ENCODE data around the gene C1QTNF4. TPM values are rescaled to one million over a fixed set of nuclear protein-coding genes. Genes with fewer than 3 reads are reported as not detected.
A peak's percentile ranks its signal among the peaks of the same experiment; 100 is the strongest.
"Not testable (repeated sequence)": the region's sequence is repeated elsewhere in the genome, so short reads cannot be mapped to it uniquely, and the experiment has no call there.

The C1QTNF4 gene
- total RNA-seq, 1 donor from 2014 or later, result 5.0 TPM

- intact Hi-C loops (cut with DNase I), result no loop called here
- ATAC-seq, result no peak
- DNase-seq (ENCODE audit: low spot score), result no peak
Measured at GRCh38 chr11:47571895-47572294, 22.3 kb downstream of the C1QTNF4 start.

- ATAC-seq (no peak), DNase-seq (ENCODE audit: low spot score) (peak; percentile 15)
- intact Hi-C loops (cut with DNase I), result no loop called here
Measured at GRCh38 chr11:47571357-47571729, 22.9 kb downstream of the C1QTNF4 start.

- DNase-seq (ENCODE audit: low spot score) (no peak), ATAC-seq (peak; percentile 47)
- intact Hi-C loops (cut with DNase I), result no loop called here
Measured at GRCh38 chr11:47570651-47571356, 23.4 kb downstream of the C1QTNF4 start.

GRCh38 chr11:47569646-47570045 is 24.6 kb downstream of the C1QTNF4 start:
- intact Hi-C loops (cut with DNase I), result no loop called here
- ATAC-seq, result no peak
- DNase-seq (ENCODE audit: low spot score), result peak; percentile 26

GRCh38 chr11:47566149-47566698 is 28.0 kb downstream of the C1QTNF4 start:
- DNase-seq (ENCODE audit: low spot score), result no peak
- intact Hi-C loops (cut with DNase I), result no loop called here
- no peak for ATAC-seq

- DNase-seq (ENCODE audit: low spot score) (peak; percentile 80), ATAC-seq (peak; percentile 95)
- intact Hi-C loops (cut with DNase I), result no loop called here
Measured at GRCh38 chr11:47565340-47566148, 28.7 kb downstream of the C1QTNF4 start, which contains the start of gene PTPMT1. Gene PTPMT1, plus strand, starts transcription at chr11:47565599. Its CDS starts 24 bp downstream, at chr11:47565623.

- DNase-seq (ENCODE audit: low spot score), result no peak
- intact Hi-C loops (cut with DNase I), result no loop called here
- ATAC-seq, result no peak
Measured at GRCh38 chr11:47564933-47565339, 29.3 kb downstream of the C1QTNF4 start.

GRCh38 chr11:47564366-47564765 is 29.8 kb downstream of the C1QTNF4 start:
- DNase-seq (ENCODE audit: low spot score), result not testable (repeated sequence)

GRCh38 chr11:47562393-47562792 is 31.8 kb downstream of the C1QTNF4 start:
- intact Hi-C loops (cut with DNase I); DNase-seq (ENCODE audit: low spot score); ATAC-seq: not testable (repeated sequence)

More at GRCh38 chr11:47564366-47564765, 29.8 kb downstream of the C1QTNF4 start:
- ATAC-seq; intact Hi-C loops (cut with DNase I): not testable (repeated sequence)

- DNase-seq (ENCODE audit: low spot score) (no peak), ATAC-seq (no peak)
- intact Hi-C loops (cut with DNase I), result no loop called here
Measured at GRCh38 chr11:47560426-47560825, 33.8 kb downstream of the C1QTNF4 start.

GRCh38 chr11:47558695-47559094 is 35.5 kb downstream of the C1QTNF4 start:
- intact Hi-C loops (cut with DNase I), result no loop called here
- no peak for DNase-seq (ENCODE audit: low spot score)
- no peak for ATAC-seq

GRCh38 chr11:47557004-47557403 is 37.2 kb downstream of the C1QTNF4 start:
- DNase-seq (ENCODE audit: low spot score); ATAC-seq; intact Hi-C loops (cut with DNase I): not testable (repeated sequence)

GRCh38 chr11:47553406-47553743 is 40.8 kb downstream of the C1QTNF4 start:
- intact Hi-C loops (cut with DNase I), result no loop called here
- DNase-seq (ENCODE audit: low spot score) (no peak), ATAC-seq (no peak)

- peak; percentile 93 for DNase-seq (ENCODE audit: low spot score)
- intact Hi-C loops (cut with DNase I), result no loop called here
- ATAC-seq, result peak; percentile 98
Measured at GRCh38 chr11:47552566-47553405, 41.4 kb downstream of the C1QTNF4 start, which contains the start of gene CELF1. Gene CELF1, minus strand, starts transcription at chr11:47553132. Its CDS starts 53,609 bp downstream, at chr11:47499523.

GRCh38 chr11:47552056-47552565 is 42.1 kb downstream of the C1QTNF4 start:
- ATAC-seq, result peak; percentile 40
- intact Hi-C loops (cut with DNase I), result no loop called here
- DNase-seq (ENCODE audit: low spot score), result peak; percentile 62

- no peak for ATAC-seq
Measured at GRCh38 chr11:47551086-47551485, 43.1 kb downstream of the C1QTNF4 start.

GRCh38 chr11:47550288-47551047 is 43.7 kb downstream of the C1QTNF4 start:
- intact Hi-C loops (cut with DNase I), result no loop called here
- no peak for DNase-seq (ENCODE audit: low spot score)
- ATAC-seq, result no peak

More at GRCh38 chr11:47551086-47551485, 43.1 kb downstream of the C1QTNF4 start:
- DNase-seq (ENCODE audit: low spot score), result no peak
- intact Hi-C loops (cut with DNase I), result no loop called here

GRCh38 chr11:47546274-47546673 is 47.9 kb downstream of the C1QTNF4 start:
- ATAC-seq; DNase-seq (ENCODE audit: low spot score); intact Hi-C loops (cut with DNase I): not testable (repeated sequence)
